Chondrocyte (in vitro differentiated cells): ENCODE measurements around the gene FER. TPM values are rescaled to one million over a fixed set of nuclear protein-coding genes. Genes with fewer than 3 reads are reported as not detected.

Experiments
- DNase-seq: peaks from one replicate; pipeline ENCODE4 v3.0.0; 2021; ENCODE audit warnings: mixed read lengths, low spot score
- H3K27ac Mint-ChIP-seq: one replicate; pipeline ENCODE4 v1.8.0; 2021; ENCODE audit warnings: mild to moderate bottlenecking, moderate library complexity, mixed read lengths; ENCODE audit not compliant: unreplicated experiment
- H3K27me3 Mint-ChIP-seq: 2 replicates; pipeline ENCODE4 v1.8.0; 2021; ENCODE audit warnings: low read depth, mixed read lengths
- H3K36me3 Mint-ChIP-seq: 2 replicates; pipeline ENCODE4 v1.8.0; 2021; ENCODE audit warnings: low read depth, mixed read lengths
- H3K4me1 Mint-ChIP-seq: 2 replicates; pipeline ENCODE4 v1.8.0; 2021; ENCODE audit warnings: low read depth, mild to moderate bottlenecking, mixed read lengths
- H3K4me3 Mint-ChIP-seq: one replicate; pipeline ENCODE4 v1.8.0; 2021; ENCODE audit warnings: mild to moderate bottlenecking, moderate library complexity, mixed read lengths; ENCODE audit not compliant: unreplicated experiment
- H3K9me3 Mint-ChIP-seq: 2 replicates; pipeline ENCODE4 v1.8.0; 2021; ENCODE audit warnings: low read depth, mixed read lengths
- total RNA-seq: library from RNA; stranded (reverse); gene quantifications from 3 replicates; pipeline ENCODE4 v1.2.1, GENCODE V29; 2021
- TF ChIP-seq, protein P1 (sequence below): fragments of 200-600 bp; sonication (generic); IDR thresholded peaks from 2 replicates; pipeline ENCODE4 v1.5.0; 2021; ENCODE audit warnings: antibody characterized with exemption, mild to moderate bottlenecking, moderate library complexity

Gene FER
- total RNA-seq, 1 donor from 2014 or later, result 23.5 TPM

GRCh38 chr5:109223531-109223930, 475.8 kb downstream of the FER start:
- TF ChIP-seq, protein P1, sequence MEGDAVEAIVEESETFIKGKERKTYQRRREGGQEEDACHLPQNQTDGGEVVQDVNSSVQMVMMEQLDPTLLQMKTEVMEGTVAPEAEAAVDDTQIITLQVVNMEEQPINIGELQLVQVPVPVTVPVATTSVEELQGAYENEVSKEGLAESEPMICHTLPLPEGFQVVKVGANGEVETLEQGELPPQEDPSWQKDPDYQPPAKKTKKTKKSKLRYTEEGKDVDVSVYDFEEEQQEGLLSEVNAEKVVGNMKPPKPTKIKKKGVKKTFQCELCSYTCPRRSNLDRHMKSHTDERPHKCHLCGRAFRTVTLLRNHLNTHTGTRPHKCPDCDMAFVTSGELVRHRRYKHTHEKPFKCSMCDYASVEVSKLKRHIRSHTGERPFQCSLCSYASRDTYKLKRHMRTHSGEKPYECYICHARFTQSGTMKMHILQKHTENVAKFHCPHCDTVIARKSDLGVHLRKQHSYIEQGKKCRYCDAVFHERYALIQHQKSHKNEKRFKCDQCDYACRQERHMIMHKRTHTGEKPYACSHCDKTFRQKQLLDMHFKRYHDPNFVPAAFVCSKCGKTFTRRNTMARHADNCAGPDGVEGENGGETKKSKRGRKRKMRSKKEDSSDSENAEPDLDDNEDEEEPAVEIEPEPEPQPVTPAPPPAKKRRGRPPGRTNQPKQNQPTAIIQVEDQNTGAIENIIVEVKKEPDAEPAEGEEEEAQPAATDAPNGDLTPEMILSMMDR, result no peak
- Mint-ChIP-seq H3K9me3 (no peaks in the 10 kb centered on the region), H3K27ac (no peak overlapping the region), H3K4me1 (peaks cover 7% of the 10 kb centered on the region), H3K36me3 (peaks cover 2% of the 10 kb centered on the region), H3K4me3 (no peak overlapping the region), H3K27me3 (no peaks in the 10 kb centered on the region)
- no peak for DNase-seq

DNA sequence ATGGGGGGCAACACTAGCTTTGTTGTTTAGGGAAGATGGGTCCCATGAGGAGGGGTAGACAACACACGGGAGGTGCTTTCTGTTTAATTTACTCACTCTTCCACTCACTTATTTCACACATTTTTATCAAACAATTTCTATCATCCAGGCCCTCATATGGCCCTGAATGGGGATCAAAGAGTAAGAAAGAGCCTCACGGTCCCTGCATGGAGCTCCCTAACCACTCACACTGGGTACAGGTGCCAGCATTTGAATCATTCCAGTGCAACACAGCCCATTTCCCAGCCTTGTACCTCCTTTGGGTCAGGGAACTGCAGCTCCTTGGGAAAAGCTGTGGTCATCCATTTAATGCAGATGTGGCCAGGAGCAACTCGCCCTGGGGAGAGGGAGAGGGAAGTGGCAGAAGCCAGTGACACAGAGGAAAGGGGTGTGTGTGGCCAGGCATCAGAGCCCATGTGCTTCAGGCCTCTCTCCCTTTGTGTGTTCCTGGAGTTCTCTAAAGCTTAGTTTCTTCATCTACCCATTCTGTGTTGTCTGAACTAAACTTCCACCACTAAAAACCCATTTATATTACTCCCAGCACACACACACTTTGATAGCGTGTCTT, 476.7 kb downstream of the FER start:
- Mint-ChIP-seq H3K4me1 (peaks cover 7% of the 10 kb centered on the region), H3K27me3 (no peaks in the 10 kb centered on the region), H3K36me3 (peaks cover 2% of the 10 kb centered on the region), H3K4me3 (no peak overlapping the region), H3K9me3 (no peaks in the 10 kb centered on the region), H3K27ac (no peak overlapping the region)
- no peak for DNase-seq
- TF ChIP-seq, protein P1, result no peak

- Mint-ChIP-seq H3K9me3 (no peaks in the 10 kb centered on the region), H3K27me3 (no peaks in the 10 kb centered on the region), H3K27ac (no peak overlapping the region), H3K4me3 (no peak overlapping the region), H3K4me1 (peaks cover 7% of the 10 kb centered on the region), H3K36me3 (peaks cover 2% of the 10 kb centered on the region)
- TF ChIP-seq, protein P1, result no peak
- no peak for DNase-seq
These were observed 478.3 kb downstream of the FER start for GRCh38 chr5:109225716-109226625.

DNA sequence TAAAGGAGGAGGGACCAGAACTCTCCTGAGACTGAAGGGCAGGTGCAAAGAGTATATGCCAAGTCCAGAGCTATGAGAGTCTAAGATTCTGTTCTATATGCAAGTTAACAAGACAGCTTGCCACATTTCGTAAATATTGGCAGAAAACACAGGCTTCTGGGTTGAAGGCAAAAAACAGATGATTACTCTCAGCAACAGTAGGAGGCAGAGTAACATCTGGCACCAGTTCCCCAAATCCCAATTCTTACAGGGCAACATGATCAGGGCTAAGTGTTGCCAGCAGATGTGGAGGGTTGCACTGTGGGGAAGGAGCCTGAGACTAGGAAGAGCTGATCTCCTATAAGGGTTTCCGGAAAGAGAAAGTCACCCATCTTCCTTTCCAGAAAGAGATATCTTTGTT, 482.7 kb downstream of the FER start:
- Mint-ChIP-seq H3K4me1 (peaks cover 7% of the 10 kb centered on the region), H3K27ac (no peak overlapping the region), H3K4me3 (no peak overlapping the region), H3K36me3 (no peaks in the 10 kb centered on the region), H3K27me3 (no peaks in the 10 kb centered on the region), H3K9me3 (peaks cover 3% of the 10 kb centered on the region)
- TF ChIP-seq, protein P1, result no peak
- no peak for DNase-seq

DNA sequence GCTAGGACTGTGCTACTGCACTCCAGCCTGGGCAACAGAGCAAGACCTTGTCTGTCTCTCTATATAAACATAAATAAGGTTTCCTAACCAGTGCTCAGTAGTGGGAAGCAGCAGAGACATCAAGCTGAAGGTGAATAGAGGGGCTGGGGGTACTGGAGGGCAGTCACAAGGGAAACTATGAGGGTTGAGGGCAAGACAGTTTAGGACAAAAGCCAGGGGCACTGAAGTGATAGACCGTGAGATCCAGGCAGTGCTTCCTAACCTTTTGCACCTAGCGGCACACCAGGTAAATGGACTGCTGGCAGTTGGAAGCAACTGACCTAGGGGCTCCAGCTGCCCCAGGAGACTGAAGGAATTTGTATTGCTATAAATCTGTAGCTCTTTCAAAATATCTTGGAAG, 483.6 kb downstream of the FER start:
- no peak for DNase-seq
- no peak overlapping the region for H3K27ac Mint-ChIP-seq
- H3K36me3 Mint-ChIP-seq, result no peaks in the 10 kb centered on the region
- H3K27me3 Mint-ChIP-seq, result no peaks in the 10 kb centered on the region
- no peak overlapping the region for H3K4me3 Mint-ChIP-seq
- TF ChIP-seq, protein P1, result no peak
- peaks cover 9% of the 10 kb centered on the region for H3K9me3 Mint-ChIP-seq
- H3K4me1 Mint-ChIP-seq, result no peaks in the 10 kb centered on the region
